ENCODE results near the gene NFKBIB. TPM values are rescaled to one million over a fixed set of nuclear protein-coding genes. Genes with fewer than 3 reads are reported as not detected.
"Not testable (repeated sequence)": the region's sequence is repeated elsewhere in the genome, so short reads cannot be mapped to it uniquely, and the experiment has no call there.

NFKBIB gene
- total RNA-seq, 4 donors from 2014 or later = 18.5 to 37.6 (median 26.8) TPM

GRCh38 chr19:38883286-38883685, 16.5 kb upstream of the NFKBIB start:
- TF ChIP-seq EP300 (IDR thresholded peaks at IDR 0.05) (no peak), POLR2A (IDR thresholded peaks at IDR 0.05) (no peak), POLR2AphosphoS5 (IDR thresholded peaks at IDR 0.05) (no peak)
- H3K27ac ChIP-seq = no peak overlapping the region
- H3K36me3 ChIP-seq = peaks cover 0 to 78% of the 10 kb centered on the region in 2 donors
- ATAC-seq = no peak
- H3K4me3 ChIP-seq = no peak overlapping the region
- H3K27me3 ChIP-seq = no peaks in the 10 kb centered on the region
- no peaks in the 10 kb centered on the region for H3K9me3 ChIP-seq
- H3K4me1 ChIP-seq = peaks cover 0 to 19% (median 3%) of the 10 kb centered on the region in 3 donors
- WGBS, 2 donors (ENCODE audit: low coverage in 1 of 2) = 80% methylated on average over 8 of the region's 9 CpGs; no CpG with 5 or more reads in 1 of the 2 donors

GRCh38 chr19:38884691-38885090, 15.1 kb upstream of the NFKBIB start:
- not testable (repeated sequence) for H3K9me3 ChIP-seq, H3K27ac ChIP-seq, H3K27me3 ChIP-seq, H3K4me3 ChIP-seq, ATAC-seq
- WGBS, 2 donors (ENCODE audit: low coverage in 1 of 2) = 91 to 100% methylated on average over 2 of the region's 3 CpGs
- peaks cover 0 to 79% of the 10 kb centered on the region in 2 donors for H3K36me3 ChIP-seq
- H3K4me1 ChIP-seq = peaks cover 0 to 14% (median 0%) of the 10 kb centered on the region in 3 donors

GRCh38 chr19:38888876-38889275, 10.9 kb upstream of the NFKBIB start:
- Histone ChIP-seq H3K4me3 (no peak overlapping the region), H3K9me3 (no peaks in the 10 kb centered on the region), H3K36me3 (peaks cover 0 to 78% of the 10 kb centered on the region in 2 donors), H3K4me1 (peaks cover 0 to 21% (median 0%) of the 10 kb centered on the region in 3 donors), H3K27me3 (no peaks in the 10 kb centered on the region), H3K27ac (no peak overlapping the region)
- TF ChIP-seq POLR2AphosphoS5 (IDR thresholded peaks at IDR 0.05) = no peak
- ATAC-seq = no peak
- no CpG with 5 or more reads among the region's 17 CpGs for WGBS, 2 donors (ENCODE audit: low coverage in 1 of 2)

- Histone ChIP-seq H3K4me3 (no peak overlapping the region), H3K27ac (no peak overlapping the region), H3K4me1 (peaks cover 0 to 23% (median 0%) of the 10 kb centered on the region in 3 donors), H3K36me3 (peaks cover 0 to 79% of the 10 kb centered on the region in 2 donors), H3K27me3 (no peaks in the 10 kb centered on the region), H3K9me3 (no peaks in the 10 kb centered on the region)
- TF ChIP-seq EP300 (IDR thresholded peaks at IDR 0.05) (no peak), CTCF (IDR thresholded peaks at IDR 0.05) (no peak), POLR2AphosphoS5 (IDR thresholded peaks at IDR 0.05) (no peak), POLR2A (IDR thresholded peaks at IDR 0.05) (no peak)
- 91% methylated on average over 4 of the region's 8 CpGs; no CpG with 5 or more reads in 1 of the 2 donors for WGBS, 2 donors (ENCODE audit: low coverage in 1 of 2)
- no peak for ATAC-seq
These were observed 10.0 kb upstream of the NFKBIB start for GRCh38 chr19:38889803-38890202.

- peaks cover 0 to 77% of the 10 kb centered on the region in 2 donors for H3K36me3 ChIP-seq
- no peak overlapping the region for H3K27ac ChIP-seq
- no peak for TF ChIP-seq POLR2AphosphoS5 (IDR thresholded peaks at IDR 0.05)
- TF ChIP-seq POLR2A (IDR thresholded peaks at IDR 0.05) = no peak
- TF ChIP-seq EP300 (IDR thresholded peaks at IDR 0.05) = no peak
- no peak for TF ChIP-seq CTCF (IDR thresholded peaks at IDR 0.05)
- H3K27me3 ChIP-seq = no peaks in the 10 kb centered on the region
- H3K4me1 ChIP-seq = peaks cover 0 to 24% (median 0%) of the 10 kb centered on the region in 3 donors
- no peaks in the 10 kb centered on the region for H3K9me3 ChIP-seq
- no peak overlapping the region for H3K4me3 ChIP-seq
- no peak for ATAC-seq
These were observed 9.1 kb upstream of the NFKBIB start for GRCh38 chr19:38890686-38891085.

GRCh38 chr19:38891771-38892170, 8.0 kb upstream of the NFKBIB start:
- H3K27me3 ChIP-seq = no peaks in the 10 kb centered on the region
- no peak overlapping the region for H3K4me3 ChIP-seq
- peaks cover 0 to 27% (median 3%) of the 10 kb centered on the region in 3 donors for H3K4me1 ChIP-seq
- H3K9me3 ChIP-seq = no peaks in the 10 kb centered on the region
- H3K27ac ChIP-seq = no peak overlapping the region
- no peak for ATAC-seq
- peaks cover 0 to 74% of the 10 kb centered on the region in 2 donors for H3K36me3 ChIP-seq
- TF ChIP-seq POLR2A (IDR thresholded peaks at IDR 0.05) (no peak), EP300 (IDR thresholded peaks at IDR 0.05) (no peak), CTCF (IDR thresholded peaks at IDR 0.05) (no peak)
- 85% methylated on average over 3 of the region's 6 CpGs; no CpG with 5 or more reads in 1 of the 2 donors for WGBS, 2 donors (ENCODE audit: low coverage in 1 of 2)
